OCI-M2 (cell line): ENCODE measurements around the gene GRIN3A.

Experiments used
- DNase-seq: peaks from one replicate; lab custom pipeline; 2025; ENCODE audit not compliant: unreplicated experiment; lab: John Stamatoyannopoulos, UW

GRIN3A gene

GRCh38 chr9:101706261-101706798 lies 32.1 kb downstream of the GRIN3A start:
- DNase-seq: no peak

- no peak for DNase-seq
Observed at GRCh38 chr9:101705135-101705661, 33.2 kb downstream of the GRIN3A start.

GRCh38 chr9:101702257-101702656 lies 36.2 kb downstream of the GRIN3A start:
- DNase-seq: no peak

- no peak for DNase-seq
Observed at GRCh38 chr9:101693546-101694336, 44.7 kb downstream of the GRIN3A start.

GRCh38 chr9:101691657-101692056 lies 46.8 kb downstream of the GRIN3A start:
- DNase-seq: no peak

GRCh38 chr9:101689039-101689438 lies 49.4 kb downstream of the GRIN3A start:
- DNase-seq: no peak

- no peak for DNase-seq
Observed at GRCh38 chr9:101684665-101685064, 53.8 kb downstream of the GRIN3A start.

- no peak for DNase-seq
Observed at GRCh38 chr9:101683236-101683635, 55.2 kb downstream of the GRIN3A start.

- DNase-seq: no peak
Observed at GRCh38 chr9:101677861-101678260, 60.6 kb downstream of the GRIN3A start.

GRCh38 chr9:101675341-101675740 lies 63.1 kb downstream of the GRIN3A start:
- no peak for DNase-seq

- DNase-seq: no peak
Observed at GRCh38 chr9:101674165-101674564, 64.3 kb downstream of the GRIN3A start.

GRCh38 chr9:101673642-101674041 lies 64.8 kb downstream of the GRIN3A start:
- no peak for DNase-seq

- DNase-seq: no peak
Observed at GRCh38 chr9:101671567-101671966, 66.9 kb downstream of the GRIN3A start.

GRCh38 chr9:101668421-101668820 lies 70.0 kb downstream of the GRIN3A start:
- DNase-seq: no peak

GRCh38 chr9:101664453-101664852 lies 74.0 kb downstream of the GRIN3A start:
- DNase-seq: no peak

GRCh38 chr9:101652601-101653175 lies 85.8 kb downstream of the GRIN3A start:
- DNase-seq: no peak

- no peak for DNase-seq
Observed at GRCh38 chr9:101650142-101650541, 88.3 kb downstream of the GRIN3A start.

GRCh38 chr9:101648493-101648892 lies 90.0 kb downstream of the GRIN3A start:
- DNase-seq: no peak

GRCh38 chr9:101639785-101640665 lies 98.4 kb downstream of the GRIN3A start:
- no peak for DNase-seq

- no peak for DNase-seq
Observed at GRCh38 chr9:101639311-101639710, 99.1 kb downstream of the GRIN3A start.

- DNase-seq: no peak
Observed at GRCh38 chr9:101636247-101636646, 102.2 kb downstream of the GRIN3A start.
